ENCODE data around the gene HNRNPK.

GRCh38 chr9:83964973-83965349 is 15.1 kb downstream of the HNRNPK start:
- TF ChIP-seq, protein P1, sequence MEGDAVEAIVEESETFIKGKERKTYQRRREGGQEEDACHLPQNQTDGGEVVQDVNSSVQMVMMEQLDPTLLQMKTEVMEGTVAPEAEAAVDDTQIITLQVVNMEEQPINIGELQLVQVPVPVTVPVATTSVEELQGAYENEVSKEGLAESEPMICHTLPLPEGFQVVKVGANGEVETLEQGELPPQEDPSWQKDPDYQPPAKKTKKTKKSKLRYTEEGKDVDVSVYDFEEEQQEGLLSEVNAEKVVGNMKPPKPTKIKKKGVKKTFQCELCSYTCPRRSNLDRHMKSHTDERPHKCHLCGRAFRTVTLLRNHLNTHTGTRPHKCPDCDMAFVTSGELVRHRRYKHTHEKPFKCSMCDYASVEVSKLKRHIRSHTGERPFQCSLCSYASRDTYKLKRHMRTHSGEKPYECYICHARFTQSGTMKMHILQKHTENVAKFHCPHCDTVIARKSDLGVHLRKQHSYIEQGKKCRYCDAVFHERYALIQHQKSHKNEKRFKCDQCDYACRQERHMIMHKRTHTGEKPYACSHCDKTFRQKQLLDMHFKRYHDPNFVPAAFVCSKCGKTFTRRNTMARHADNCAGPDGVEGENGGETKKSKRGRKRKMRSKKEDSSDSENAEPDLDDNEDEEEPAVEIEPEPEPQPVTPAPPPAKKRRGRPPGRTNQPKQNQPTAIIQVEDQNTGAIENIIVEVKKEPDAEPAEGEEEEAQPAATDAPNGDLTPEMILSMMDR (IDR thresholded peaks at IDR 0.05 in 2 of 3, conservative IDR thresholded peaks at IDR 0.05 in 1 of 3; ENCODE audit: control insufficient read depth in 2 of 3, extremely low read depth in 1 of 3, insufficient read depth in 1 of 3, low read depth in 3 of 3, low read length in 3 of 3) = no peak
- no peak for TF ChIP-seq NKRF (conservative IDR thresholded peaks at IDR 0.05)
- no peak for TF ChIP-seq PBX3 (IDR thresholded peaks at IDR 0.05; ENCODE audit: insufficient replicate concordance, low read depth, low read length)
- no peak for TF ChIP-seq RBBP5 (conservative IDR thresholded peaks at IDR 0.05)
- TF ChIP-seq CBX5 (IDR thresholded peaks at IDR 0.05; ENCODE audit: low read depth) = no peak
- TF ChIP-seq TAF1 (IDR thresholded peaks at IDR 0.05; ENCODE audit: borderline replicate concordance, low read depth, low read length) = no peak
- peak; percentile 74 for TF ChIP-seq POLR2A (IDR thresholded peaks at IDR 0.05; ENCODE audit: low read depth, low read length)
- TF ChIP-seq FOXM1 (IDR thresholded peaks at IDR 0.05; ENCODE audit: low read depth, low read length) = no peak; the same call in 1 of the 2 replicates
